Fibroblast of pulmonary artery (primary cell): ENCODE results near the gene CYP2D6.
"Not testable (repeated sequence)": the region's sequence is repeated elsewhere in the genome, so short reads cannot be mapped to it uniquely, and the experiment has no call there.

ENCODE experiments used
- DNase-seq: peaks from one replicate; pipeline ENCODE4 v3.0.0-alpha.2; 2010; ENCODE audit warnings: low read depth
- H3K4me3 ChIP-seq: replicated peaks from 2 replicates; pipeline ENCODE4 v1.5.1; 2011; ENCODE audit warnings: low read depth, mild to moderate bottlenecking, control low read depth, low read length, moderate library complexity
- CTCF ChIP-seq: IDR thresholded peaks from 2 replicates; pipeline ENCODE4 v1.5.1; 2011; ENCODE audit warnings: mild to moderate bottlenecking, control low read depth, low read length, inconsistent platforms; ENCODE audit errors: missing control alignments

CYP2D6 gene

DNA sequence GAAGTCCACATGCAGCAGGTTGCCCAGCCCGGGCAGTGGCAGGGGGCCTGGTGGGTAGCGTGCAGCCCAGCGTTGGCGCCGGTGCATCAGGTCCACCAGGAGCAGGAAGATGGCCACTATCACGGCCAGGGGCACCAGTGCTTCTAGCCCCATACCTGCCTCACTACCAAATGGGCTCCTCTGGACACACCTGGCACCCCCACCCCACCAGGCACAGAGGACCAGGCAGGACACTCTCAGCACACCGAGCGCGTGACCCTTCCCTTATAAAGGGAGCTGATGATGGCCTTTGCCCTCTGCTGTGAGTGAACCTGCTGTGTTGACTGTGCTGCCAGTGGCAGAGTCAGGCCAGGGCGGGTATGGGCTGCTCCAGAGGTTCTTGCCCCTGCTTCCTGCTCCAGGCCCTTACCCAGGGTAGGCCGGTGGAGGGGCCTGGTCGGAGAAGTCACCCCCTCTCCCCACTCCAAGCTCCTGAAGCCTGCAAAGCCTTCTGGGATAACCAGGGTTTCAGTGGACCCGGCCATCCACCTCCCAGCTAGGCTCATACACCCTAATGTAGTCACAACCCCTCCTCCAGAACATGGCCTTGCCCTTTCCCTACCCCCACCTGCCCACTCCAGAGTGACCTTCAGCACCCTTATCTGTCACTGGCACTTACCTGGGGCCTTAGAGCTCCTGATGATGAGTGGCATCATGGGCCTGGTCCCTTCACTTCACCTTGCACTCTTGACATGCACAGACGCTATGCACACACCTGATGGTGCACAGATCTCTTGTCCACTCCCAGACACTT is at the start of gene CYP2D6:
TSS of gene CYP2D6 (minus strand) at position 172 of the 793 bp plus-strand sequence. CDS start at position 153, 19 bp downstream.
- not testable (repeated sequence) for DNase-seq, H3K4me3 ChIP-seq

DNA sequence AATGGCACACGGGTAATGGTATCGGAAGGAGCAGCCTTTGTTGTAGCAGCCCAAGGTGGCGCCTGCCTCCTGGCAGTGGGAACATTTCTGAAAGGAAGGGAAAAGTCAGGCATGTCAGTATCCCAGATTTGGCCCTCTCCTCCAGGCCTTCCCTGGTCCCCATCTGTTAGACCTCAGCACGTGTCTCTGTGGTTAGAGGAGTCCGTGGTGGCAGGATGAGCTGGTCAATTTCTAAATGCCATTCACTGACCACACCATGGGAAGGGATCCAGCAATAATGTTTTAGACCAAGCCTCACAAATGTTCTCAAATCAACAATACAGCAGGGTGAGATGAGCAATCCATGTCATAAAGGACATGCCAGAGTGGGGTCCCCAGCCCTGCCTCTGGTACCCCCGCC is 49.0 kb upstream of the CYP2D6 start:
- no peak overlapping the region for H3K4me3 ChIP-seq
- TF ChIP-seq CTCF = no peak
- peak; percentile 45 for DNase-seq

DNA sequence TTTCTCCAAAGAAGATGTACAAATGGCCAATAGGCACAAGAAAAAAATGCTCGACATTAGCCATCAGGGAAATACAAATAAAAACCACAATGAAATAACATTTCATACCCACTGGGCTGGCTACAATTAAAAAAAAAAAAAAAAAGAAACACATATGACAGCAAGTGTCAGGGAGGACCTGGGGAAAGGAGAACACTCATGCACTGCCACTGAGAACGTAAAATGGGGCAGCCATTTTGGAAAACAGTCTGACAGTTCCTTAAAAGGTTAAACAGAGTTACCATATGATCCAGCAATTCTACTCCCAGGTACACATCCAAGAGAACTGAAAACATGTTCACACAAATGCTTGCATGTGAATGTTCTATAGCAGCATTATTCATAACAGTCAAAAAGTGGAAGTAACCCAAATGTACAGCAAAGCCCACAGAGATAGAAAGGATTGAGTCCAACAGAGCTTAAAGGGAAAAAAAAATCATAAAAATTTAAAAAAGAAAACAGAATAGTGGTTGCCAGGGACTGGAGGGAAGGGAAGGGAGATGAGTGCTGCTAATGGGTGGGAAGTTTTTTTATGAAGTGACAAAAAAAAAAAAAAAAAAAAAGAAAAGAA is 48.4 kb upstream of the CYP2D6 start:
- DNase-seq = no peak
- no peak overlapping the region for H3K4me3 ChIP-seq

GRCh38 chr22:42177891-42178336 is 47.3 kb upstream of the CYP2D6 start:
- H3K4me3 ChIP-seq = no peak overlapping the region

More for the DNA sequence above, 48.4 kb upstream of the CYP2D6 start:
- no peak for TF ChIP-seq CTCF

GRCh38 chr22:42176255-42176915 is 45.8 kb upstream of the CYP2D6 start:
- DNase-seq = no peak
- no peak overlapping the region for H3K4me3 ChIP-seq
- TF ChIP-seq CTCF = no peak

More at GRCh38 chr22:42177891-42178336, 47.3 kb upstream of the CYP2D6 start:
- DNase-seq = no peak
- no peak for TF ChIP-seq CTCF

DNA sequence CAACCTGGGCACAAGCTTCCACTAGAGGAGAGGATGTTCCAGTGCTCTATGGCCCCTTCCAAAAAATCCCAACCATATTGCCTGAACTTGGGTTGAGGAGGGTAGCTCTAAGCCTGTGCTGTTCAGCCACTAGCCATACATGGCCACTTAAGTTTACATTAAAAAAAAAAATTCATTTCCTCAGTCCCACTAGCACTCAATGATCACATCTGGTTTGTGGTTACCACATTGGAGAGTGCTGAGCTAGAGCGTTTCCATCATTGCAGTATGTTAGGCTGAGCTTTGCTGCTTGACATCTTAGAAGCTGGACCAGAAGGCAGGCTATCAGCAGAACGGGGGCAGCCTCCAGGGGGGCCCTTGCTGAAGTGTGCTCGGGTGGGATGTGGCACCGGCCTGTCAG is 43.5 kb upstream of the CYP2D6 start:
- no peak overlapping the region for H3K4me3 ChIP-seq
- no peak for DNase-seq
- no peak for TF ChIP-seq CTCF

DNA sequence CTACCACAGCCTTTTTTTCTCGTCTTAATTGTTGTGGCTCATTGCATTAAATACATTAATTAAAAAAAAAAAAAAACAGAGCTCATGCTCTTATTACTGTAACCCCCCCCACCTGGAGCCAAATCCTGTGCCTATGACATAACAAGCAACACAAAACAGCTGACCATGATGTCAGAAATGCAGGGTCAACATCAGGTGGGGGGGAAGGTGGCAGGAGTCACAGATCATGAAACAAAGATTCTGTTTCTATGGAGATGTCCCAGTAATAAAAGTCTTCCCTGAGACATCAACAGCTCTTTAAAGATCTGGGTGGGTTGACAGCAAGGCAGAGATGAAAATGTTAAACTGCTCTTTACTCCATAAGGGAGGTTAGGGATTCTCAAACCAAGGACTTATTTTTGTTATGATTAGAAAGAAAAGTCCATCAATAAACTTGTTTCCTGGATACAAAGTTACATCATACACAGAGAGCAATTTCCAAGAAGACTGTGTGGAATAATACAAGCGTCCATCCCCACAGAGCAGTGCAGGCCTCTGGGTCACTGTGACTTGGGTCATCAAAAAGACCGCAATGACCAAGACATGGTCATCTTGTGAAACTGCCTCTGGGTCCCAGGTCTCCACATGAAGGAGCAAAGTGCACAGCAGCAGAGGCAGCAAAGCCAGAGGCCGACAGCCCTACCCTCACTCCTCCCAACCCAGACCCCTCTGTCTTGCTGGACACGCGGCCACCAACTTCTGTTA is 42.7 kb upstream of the CYP2D6 start:
- no peak overlapping the region for H3K4me3 ChIP-seq
- DNase-seq = no peak
- no peak for TF ChIP-seq CTCF
